Bronchial epithelial cell (primary cell): ENCODE measurements around the gene TLCD3B. TPM values are rescaled to one million over a fixed set of nuclear protein-coding genes. Genes with fewer than 3 reads are reported as not detected.

Experiments used
- DNase-seq: peaks from one replicate; pipeline ENCODE4 v3.0.0-alpha.2; 2010; ENCODE audit warnings: low read depth
- FAIRE-seq: peaks from 2 replicates; lab custom pipeline; 2011; peaks lifted over from hg19 to GRCh38; lab: Jason Lieb, UNC
- H3K27me3 ChIP-seq: 2 replicates; pipeline ENCODE4 v1.5.1; 2011; ENCODE audit warnings: low read length; ENCODE audit not compliant: control insufficient read depth, insufficient read depth
- H3K36me3 ChIP-seq: 2 replicates; pipeline ENCODE4 v1.5.1; 2011; ENCODE audit warnings: low read length; ENCODE audit not compliant: control insufficient read depth, insufficient read depth
- H3K4me3 ChIP-seq: 2 replicates; pipeline ENCODE4 v1.5.1; 2011; ENCODE audit warnings: mild to moderate bottlenecking, low read depth, low read length, control low read depth
- CTCF ChIP-seq: IDR thresholded peaks from 2 replicates; pipeline ENCODE4 v1.5.1; 2011; ENCODE audit warnings: mild to moderate bottlenecking, moderate library complexity, low read length, control low read depth, inconsistent platforms; ENCODE audit not compliant: insufficient read depth, severe bottlenecking
- total RNA-seq: library from RNA; depleted of rRNA; stranded (reverse); fragments of >200 nt; gene quantifications from 2 replicates; pipeline ENCODE4 v1.2.1, GENCODE V29; 2014

Gene TLCD3B
- total RNA-seq, 1 donor from 2014 or later = not detected

GRCh38 chr16:30004424-30004776 is 26.7 kb downstream of the TLCD3B start:
- no peak for TF ChIP-seq CTCF
- Histone ChIP-seq H3K4me3 (no peak overlapping the region), H3K36me3 (peaks cover 9% of the 10 kb centered on the region), H3K27me3 (peaks cover 2% of the 10 kb centered on the region)
- DNase-seq (no peak), FAIRE-seq (no peak)

- peaks cover 9% of the 10 kb centered on the region for H3K36me3 ChIP-seq
- H3K27me3 ChIP-seq = no peaks in the 10 kb centered on the region
- FAIRE-seq = no peak
- H3K4me3 ChIP-seq = no peak overlapping the region
- no peak for DNase-seq
- TF ChIP-seq CTCF = no peak
Measured at GRCh38 chr16:30003670-30004423, 27.2 kb downstream of the TLCD3B start.

GRCh38 chr16:30002614-30003346 is 28.3 kb downstream of the TLCD3B start:
- peaks cover 9% of the 10 kb centered on the region for H3K36me3 ChIP-seq
- H3K27me3 ChIP-seq = no peaks in the 10 kb centered on the region
- TF ChIP-seq CTCF = no peak
- DNase-seq = no peak
- H3K4me3 ChIP-seq = no peak overlapping the region
- no peak for FAIRE-seq

- no peaks in the 10 kb centered on the region for H3K27me3 ChIP-seq
- DNase-seq = no peak
- no peak for TF ChIP-seq CTCF
- no peak overlapping the region for H3K4me3 ChIP-seq
- FAIRE-seq = no peak
- H3K36me3 ChIP-seq = peaks cover 9% of the 10 kb centered on the region
Measured at GRCh38 chr16:30000735-30001631, 30.1 kb downstream of the TLCD3B start.

- Histone ChIP-seq H3K36me3 (peaks cover 9% of the 10 kb centered on the region), H3K27me3 (no peaks in the 10 kb centered on the region), H3K4me3 (no peak overlapping the region)
- TF ChIP-seq CTCF = no peak
- FAIRE-seq = no peak
- no peak for DNase-seq
Measured at GRCh38 chr16:29999605-30000004, 31.5 kb downstream of the TLCD3B start.
